ENCODE data around the gene GPR135. TPM values are rescaled to one million over a fixed set of nuclear protein-coding genes. Genes with fewer than 3 reads are reported as not detected.

The GPR135 gene
- total and polyA plus RNA-seq, 10 of the 15 experiments (the other 5 are each of a cell fraction or from before 2014, with no cell fraction given): 0.11 to 1.1 (median 0.86) TPM

DNA sequence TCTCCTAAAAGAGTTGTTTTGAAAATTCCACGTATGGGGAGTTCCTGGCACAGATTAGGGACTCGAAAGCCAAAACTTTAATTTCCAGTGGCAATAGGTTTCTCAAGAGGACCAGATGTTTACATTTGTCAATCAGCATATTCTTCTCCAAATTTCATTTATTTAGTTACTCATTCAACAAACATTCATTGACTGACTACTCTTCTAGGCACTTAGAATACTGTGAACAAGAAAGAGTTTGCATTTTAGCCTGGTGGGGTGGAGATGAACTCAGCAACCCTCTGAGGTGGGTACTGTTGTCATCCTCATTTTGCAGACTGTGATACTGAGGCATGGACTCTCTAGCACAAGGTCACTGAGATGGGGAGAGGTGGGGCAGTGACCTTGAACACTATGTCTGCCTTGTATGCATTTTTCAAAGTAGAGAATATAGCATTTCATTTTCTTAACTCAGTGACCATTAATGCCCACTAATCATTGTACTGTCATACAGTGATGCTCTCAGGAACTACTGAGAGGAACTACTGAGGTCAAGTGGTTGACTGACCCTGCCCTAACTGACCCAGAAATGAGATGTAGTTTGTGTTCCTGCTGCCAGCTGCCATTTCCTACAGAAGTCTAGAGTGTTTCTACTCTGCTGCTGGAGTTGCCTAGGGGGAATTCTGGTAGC lies 16.8 kb upstream of the GPR135 start (continued):
- TF ChIP-seq, protein P1, sequence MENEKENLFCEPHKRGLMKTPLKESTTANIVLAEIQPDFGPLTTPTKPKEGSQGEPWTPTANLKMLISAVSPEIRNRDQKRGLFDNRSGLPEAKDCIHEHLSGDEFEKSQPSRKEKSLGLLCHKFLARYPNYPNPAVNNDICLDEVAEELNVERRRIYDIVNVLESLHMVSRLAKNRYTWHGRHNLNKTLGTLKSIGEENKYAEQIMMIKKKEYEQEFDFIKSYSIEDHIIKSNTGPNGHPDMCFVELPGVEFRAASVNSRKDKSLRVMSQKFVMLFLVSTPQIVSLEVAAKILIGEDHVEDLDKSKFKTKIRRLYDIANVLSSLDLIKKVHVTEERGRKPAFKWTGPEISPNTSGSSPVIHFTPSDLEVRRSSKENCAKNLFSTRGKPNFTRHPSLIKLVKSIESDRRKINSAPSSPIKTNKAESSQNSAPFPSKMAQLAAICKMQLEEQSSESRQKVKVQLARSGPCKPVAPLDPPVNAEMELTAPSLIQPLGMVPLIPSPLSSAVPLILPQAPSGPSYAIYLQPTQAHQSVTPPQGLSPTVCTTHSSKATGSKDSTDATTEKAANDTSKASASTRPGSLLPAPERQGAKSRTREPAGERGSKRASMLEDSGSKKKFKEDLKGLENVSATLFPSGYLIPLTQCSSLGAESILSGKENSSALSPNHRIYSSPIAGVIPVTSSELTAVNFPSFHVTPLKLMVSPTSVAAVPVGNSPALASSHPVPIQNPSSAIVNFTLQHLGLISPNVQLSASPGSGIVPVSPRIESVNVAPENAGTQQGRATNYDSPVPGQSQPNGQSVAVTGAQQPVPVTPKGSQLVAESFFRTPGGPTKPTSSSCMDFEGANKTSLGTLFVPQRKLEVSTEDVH (IDR thresholded peaks at IDR 0.05; ENCODE audit: low read depth, partially characterized antibody): no peak
- TF ChIP-seq, protein P2, sequence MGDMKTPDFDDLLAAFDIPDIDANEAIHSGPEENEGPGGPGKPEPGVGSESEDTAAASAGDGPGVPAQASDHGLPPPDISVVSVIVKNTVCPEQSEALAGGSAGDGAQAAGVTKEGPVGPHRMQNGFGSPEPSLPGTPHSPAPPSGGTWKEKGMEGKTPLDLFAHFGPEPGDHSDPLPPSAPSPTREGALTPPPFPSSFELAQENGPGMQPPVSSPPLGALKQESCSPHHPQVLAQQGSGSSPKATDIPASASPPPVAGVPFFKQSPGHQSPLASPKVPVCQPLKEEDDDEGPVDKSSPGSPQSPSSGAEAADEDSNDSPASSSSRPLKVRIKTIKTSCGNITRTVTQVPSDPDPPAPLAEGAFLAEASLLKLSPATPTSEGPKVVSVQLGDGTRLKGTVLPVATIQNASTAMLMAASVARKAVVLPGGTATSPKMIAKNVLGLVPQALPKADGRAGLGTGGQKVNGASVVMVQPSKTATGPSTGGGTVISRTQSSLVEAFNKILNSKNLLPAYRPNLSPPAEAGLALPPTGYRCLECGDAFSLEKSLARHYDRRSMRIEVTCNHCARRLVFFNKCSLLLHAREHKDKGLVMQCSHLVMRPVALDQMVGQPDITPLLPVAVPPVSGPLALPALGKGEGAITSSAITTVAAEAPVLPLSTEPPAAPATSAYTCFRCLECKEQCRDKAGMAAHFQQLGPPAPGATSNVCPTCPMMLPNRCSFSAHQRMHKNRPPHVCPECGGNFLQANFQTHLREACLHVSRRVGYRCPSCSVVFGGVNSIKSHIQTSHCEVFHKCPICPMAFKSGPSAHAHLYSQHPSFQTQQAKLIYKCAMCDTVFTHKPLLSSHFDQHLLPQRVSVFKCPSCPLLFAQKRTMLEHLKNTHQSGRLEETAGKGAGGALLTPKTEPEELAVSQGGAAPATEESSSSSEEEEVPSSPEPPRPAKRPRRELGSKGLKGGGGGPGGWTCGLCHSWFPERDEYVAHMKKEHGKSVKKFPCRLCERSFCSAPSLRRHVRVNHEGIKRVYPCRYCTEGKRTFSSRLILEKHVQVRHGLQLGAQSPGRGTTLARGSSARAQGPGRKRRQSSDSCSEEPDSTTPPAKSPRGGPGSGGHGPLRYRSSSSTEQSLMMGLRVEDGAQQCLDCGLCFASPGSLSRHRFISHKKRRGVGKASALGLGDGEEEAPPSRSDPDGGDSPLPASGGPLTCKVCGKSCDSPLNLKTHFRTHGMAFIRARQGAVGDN (IDR thresholded peaks at IDR 0.05): no peak
- TF ChIP-seq, protein P3, sequence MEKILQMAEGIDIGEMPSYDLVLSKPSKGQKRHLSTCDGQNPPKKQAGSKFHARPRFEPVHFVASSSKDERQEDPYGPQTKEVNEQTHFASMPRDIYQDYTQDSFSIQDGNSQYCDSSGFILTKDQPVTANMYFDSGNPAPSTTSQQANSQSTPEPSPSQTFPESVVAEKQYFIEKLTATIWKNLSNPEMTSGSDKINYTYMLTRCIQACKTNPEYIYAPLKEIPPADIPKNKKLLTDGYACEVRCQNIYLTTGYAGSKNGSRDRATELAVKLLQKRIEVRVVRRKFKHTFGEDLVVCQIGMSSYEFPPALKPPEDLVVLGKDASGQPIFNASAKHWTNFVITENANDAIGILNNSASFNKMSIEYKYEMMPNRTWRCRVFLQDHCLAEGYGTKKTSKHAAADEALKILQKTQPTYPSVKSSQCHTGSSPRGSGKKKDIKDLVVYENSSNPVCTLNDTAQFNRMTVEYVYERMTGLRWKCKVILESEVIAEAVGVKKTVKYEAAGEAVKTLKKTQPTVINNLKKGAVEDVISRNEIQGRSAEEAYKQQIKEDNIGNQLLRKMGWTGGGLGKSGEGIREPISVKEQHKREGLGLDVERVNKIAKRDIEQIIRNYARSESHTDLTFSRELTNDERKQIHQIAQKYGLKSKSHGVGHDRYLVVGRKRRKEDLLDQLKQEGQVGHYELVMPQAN (conservative IDR thresholded peaks at IDR 0.05): no peak
- TF ChIP-seq FOXK2 (IDR thresholded peaks at IDR 0.05): no peak
- TF ChIP-seq GATAD2B (conservative IDR thresholded peaks at IDR 0.05; ENCODE audit: low read depth): no peak
- TF ChIP-seq NFYB (IDR thresholded peaks at IDR 0.05; ENCODE audit: insufficient read depth, low read depth, low read length): no peak
- TF ChIP-seq EGR1 (IDR thresholded peaks at IDR 0.05; ENCODE audit: borderline replicate concordance in 1 of 2, low read depth in 2 of 2, low read length in 2 of 2): no peak
- no peak for TF ChIP-seq MTA2 (IDR thresholded peaks at IDR 0.05; ENCODE audit: low read depth)

Data from GM12878 (cell line).